Erythroblast (primary cell): ENCODE data around the gene AUTS2.

Experiments used
- GATA1 ChIP-seq: IDR thresholded peaks from 2 replicates; pipeline ENCODE4 v1.6.1; 2011; ENCODE audit warnings: low read depth, mild to moderate bottlenecking, control low read depth, low read length, moderate library complexity
- POLR2A ChIP-seq: IDR thresholded peaks from 2 replicates; pipeline ENCODE4 v1.6.1; 2011; ENCODE audit warnings: mild to moderate bottlenecking, low read length

DNA sequence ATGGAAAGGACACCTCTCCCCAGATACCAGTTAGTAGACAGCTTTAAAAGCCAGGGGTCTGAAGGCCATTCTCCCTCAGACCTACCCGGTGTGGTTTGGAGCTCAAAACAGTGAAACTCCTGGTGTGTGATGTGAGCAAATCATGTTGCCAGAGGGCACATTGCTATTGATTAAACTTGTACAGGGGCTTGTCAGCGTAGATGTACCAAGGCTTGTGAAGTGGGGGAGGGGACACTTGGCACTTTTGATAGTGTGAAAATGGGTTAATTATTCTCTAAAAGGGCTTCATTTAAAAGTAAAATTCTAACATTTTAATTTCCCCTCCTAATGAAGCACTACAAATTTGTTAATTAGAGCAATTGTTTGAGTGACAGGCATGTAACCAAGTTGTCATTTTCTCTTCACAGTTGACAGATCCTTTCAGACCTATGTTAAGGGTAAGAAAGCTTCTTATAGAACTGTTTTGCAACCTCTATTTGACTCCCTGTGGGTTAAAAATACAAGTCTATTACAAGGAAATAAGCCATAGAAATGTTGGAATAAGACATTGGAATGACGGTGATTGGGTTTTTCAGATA, 1176.8 kb downstream of the AUTS2 start:
- TF ChIP-seq POLR2A (no peak), GATA1 (no peak)
